Keratinocyte (primary cell): Measurements from ENCODE around the gene ZFYVE28. TPM values are rescaled to one million over a fixed set of nuclear protein-coding genes. Genes with fewer than 3 reads are reported as not detected.

ENCODE experiments used
- DNase-seq: peaks from one replicate; pipeline ENCODE4 v3.0.0-alpha.2; 2011; ENCODE audit warnings: low read depth, missing footprints, low spot score
- FAIRE-seq: peaks from 2 replicates; lab custom pipeline; 2011; peaks lifted over from hg19 to GRCh38; lab: Jason Lieb, UNC
- H2AFZ ChIP-seq: 2 replicates; pipeline ENCODE4 v1.6.0; 2012; ENCODE audit warnings: low read length, control low read depth, inconsistent platforms; ENCODE audit not compliant: control insufficient read depth
- H3K27ac ChIP-seq: 2 replicates; pipeline ENCODE4 v1.5.1; 2011; ENCODE audit warnings: low read length; ENCODE audit not compliant: control insufficient read depth, insufficient read depth
- H3K27me3 ChIP-seq: 3 replicates; pipeline ENCODE4 v1.6.0; 2011; ENCODE audit warnings: low read length; ENCODE audit not compliant: control insufficient read depth, insufficient read depth; ENCODE audit errors: extremely low read depth
- H3K36me3 ChIP-seq, 2 experiments: 2 replicates in 1 of 2; 3 replicates in 1 of 2; pipeline ENCODE4 v1.5.1; 2011; ENCODE audit warnings: low read length in 2 of 2, mild to moderate bottlenecking in 1 of 2; ENCODE audit not compliant: control insufficient read depth in 2 of 2, insufficient read depth in 2 of 2; ENCODE audit errors: extremely low read depth in 1 of 2
- H3K4me1 ChIP-seq: 3 replicates; pipeline ENCODE4 v1.5.1; 2011; ENCODE audit warnings: low read length; ENCODE audit not compliant: control insufficient read depth, insufficient read depth; ENCODE audit errors: extremely low read depth
- H3K4me2 ChIP-seq: 3 replicates; pipeline ENCODE4 v1.6.0; 2011; ENCODE audit warnings: low read depth, low read length; ENCODE audit not compliant: control insufficient read depth, insufficient read depth; ENCODE audit errors: extremely low read depth
- H3K4me3 ChIP-seq, 3 experiments: fragments of 200-600 bp in 1 of 3; sonication (generic) in 1 of 3; 2 replicates in 2 of 3; 3 replicates in 1 of 3; pipeline ENCODE4 v1.5.1; 2011 to 2016; ENCODE audit warnings: low read length in 3 of 3, mild to moderate bottlenecking in 3 of 3, control low read depth in 2 of 3, inconsistent platforms in 1 of 3, low read depth in 1 of 3, mixed read lengths in 1 of 3, mixed run types in 1 of 3, moderate library complexity in 1 of 3; ENCODE audit not compliant: control insufficient read depth in 2 of 3, insufficient read depth in 2 of 3; ENCODE audit errors: extremely low read depth in 1 of 3
- H3K79me2 ChIP-seq: 2 replicates; pipeline ENCODE4 v1.6.0; 2012; ENCODE audit warnings: low read length; ENCODE audit not compliant: control insufficient read depth, insufficient read depth
- H3K9ac ChIP-seq: 3 replicates; pipeline ENCODE4 v1.6.0; 2011; ENCODE audit warnings: low read length; ENCODE audit not compliant: control insufficient read depth, insufficient read depth; ENCODE audit errors: extremely low read depth
- H3K9me1 ChIP-seq: 3 replicates; pipeline ENCODE4 v1.6.0; 2011; ENCODE audit warnings: low read length; ENCODE audit not compliant: control insufficient read depth, insufficient read depth; ENCODE audit errors: extremely low read depth
- H3K9me3 ChIP-seq: 2 replicates; pipeline ENCODE4 v1.5.1; 2012; ENCODE audit warnings: low read depth, low read length; ENCODE audit not compliant: control insufficient read depth
- H4K20me1 ChIP-seq: 3 replicates; pipeline ENCODE4 v1.6.0; 2011; ENCODE audit warnings: low read length; ENCODE audit not compliant: control insufficient read depth, insufficient read depth; ENCODE audit errors: extremely low read depth
- CTCF ChIP-seq, 3 experiments: IDR thresholded peaks in 1 of 3; conservative IDR thresholded peaks in 1 of 3; optimal IDR thresholded peaks in 1 of 3; 2 replicates in 2 of 3; 3 replicates in 1 of 3; pipeline versions ENCODE3 to v1.5.1; 2011; ENCODE audit warnings: low read length in 3 of 3, mild to moderate bottlenecking in 3 of 3, moderate library complexity in 2 of 3, control low read depth in 1 of 3, inconsistent platforms in 1 of 3; ENCODE audit not compliant: insufficient read depth in 2 of 3; ENCODE audit errors: extremely low read depth in 1 of 3
- EZH2 ChIP-seq: IDR thresholded peaks from one replicate; pipeline ENCODE4 v1.6.1; 2012; ENCODE audit warnings: inconsistent platforms, mild to moderate bottlenecking, low read length, moderate library complexity
- dilution Hi-C: fragments of 300-500 bp; cut with MboI; formaldehyde crosslinking; loops from one replicate; pipeline ENCODE4 v1.7.0; 2020; ENCODE audit warnings: low sequenced_read_pairs; ENCODE audit not compliant: extremely low pct_ligation_motif_present
- polyA plus RNA-seq, 5 experiments: library from polyadenylated mRNA; depleted of rRNA in 3 of 5; stranded (reverse) in 3 of 5; stranded (forward) in 1 of 5; unstranded in 1 of 5; fragments of >200 nt; gene quantifications; 1 replicate in 1 of 5; 2 replicates in 3 of 5; 3 replicates in 1 of 5; pipeline versions ENCODE4 v1.2.1 to v1.2.3, GENCODE V29; 2011 to 2012; ENCODE audit warnings: missing spikeins in 2 of 5, low read depth in 1 of 5, low replicate concordance in 1 of 5

Gene ZFYVE28
- polyA plus RNA-seq, 1 donor (not counting 4 experiments of a cell fraction or from before 2014, with no cell fraction given): 0.33 TPM

GRCh38 chr4:2250357-2251072 lies 167.9 kb downstream of the ZFYVE28 start:
- no peak overlapping the region for H3K27ac ChIP-seq
- peaks cover 4 to 32% of the 10 kb centered on the region in 2 experiments for H3K36me3 ChIP-seq
- dilution Hi-C loops: no loop called here
- H3K9me1 ChIP-seq: no peaks in the 10 kb centered on the region
- H3K4me1 ChIP-seq: no peaks in the 10 kb centered on the region
- FAIRE-seq (no peak), DNase-seq (no peak)
- H3K9me3 ChIP-seq: no peaks in the 10 kb centered on the region
- no peak overlapping the region for H3K4me3 ChIP-seq
- TF ChIP-seq CTCF (optimal IDR thresholded peaks at IDR 0.05 in 1 of 3, IDR thresholded peaks at IDR 0.05 in 1 of 3, conservative IDR thresholded peaks at IDR 0.05 in 1 of 3; ENCODE audit: extremely low read depth in 1 of 3, insufficient read depth in 2 of 3, low read length in 3 of 3) (no peak), EZH2 (no peak)
- no peaks in the 10 kb centered on the region for H3K27me3 ChIP-seq
- H3K9ac ChIP-seq: no peak overlapping the region
- no peak overlapping the region for H3K4me2 ChIP-seq
- no peaks in the 10 kb centered on the region for H3K79me2 ChIP-seq
- H2AFZ ChIP-seq: no peak overlapping the region
- no peaks in the 10 kb centered on the region for H4K20me1 ChIP-seq

GRCh38 chr4:2249526-2250356 lies 168.7 kb downstream of the ZFYVE28 start:
- FAIRE-seq (no peak), DNase-seq (no peak)
- Histone ChIP-seq H3K4me3 (no peak overlapping the region), H4K20me1 (no peaks in the 10 kb centered on the region), H3K9me1 (no peaks in the 10 kb centered on the region), H3K9ac (no peak overlapping the region), H3K79me2 (no peaks in the 10 kb centered on the region), H3K4me1 (no peaks in the 10 kb centered on the region), H3K36me3 (peaks cover under 1 to 29% of the 10 kb centered on the region in 2 experiments), H3K27ac (no peak overlapping the region), H3K4me2 (no peak overlapping the region), H2AFZ (no peak overlapping the region), H3K9me3 (no peaks in the 10 kb centered on the region), H3K27me3 (no peaks in the 10 kb centered on the region)
- no peak for TF ChIP-seq CTCF (optimal IDR thresholded peaks at IDR 0.05 in 1 of 3, IDR thresholded peaks at IDR 0.05 in 1 of 3, conservative IDR thresholded peaks at IDR 0.05 in 1 of 3; ENCODE audit: extremely low read depth in 1 of 3, insufficient read depth in 2 of 3, low read length in 3 of 3)
- no peak for TF ChIP-seq EZH2
- dilution Hi-C loops: no loop called here
